Activated CD8-positive, alpha-beta memory T cell treated with anti-CD3 and anti-CD28 coated beads, Interleukin-2, amount 50 U/mL, for 24 hours (primary cell): ENCODE results near the gene NFE2L2.
"Not testable (repeated sequence)": the region's sequence is repeated elsewhere in the genome, so short reads cannot be mapped to it uniquely, and the experiment has no call there.

Experiments
- DNase-seq: peaks from one replicate; pipeline ENCODE4 v3.0.0-alpha.2; 2020; ENCODE audit errors: extremely low read depth

NFE2L2 gene

DNA sequence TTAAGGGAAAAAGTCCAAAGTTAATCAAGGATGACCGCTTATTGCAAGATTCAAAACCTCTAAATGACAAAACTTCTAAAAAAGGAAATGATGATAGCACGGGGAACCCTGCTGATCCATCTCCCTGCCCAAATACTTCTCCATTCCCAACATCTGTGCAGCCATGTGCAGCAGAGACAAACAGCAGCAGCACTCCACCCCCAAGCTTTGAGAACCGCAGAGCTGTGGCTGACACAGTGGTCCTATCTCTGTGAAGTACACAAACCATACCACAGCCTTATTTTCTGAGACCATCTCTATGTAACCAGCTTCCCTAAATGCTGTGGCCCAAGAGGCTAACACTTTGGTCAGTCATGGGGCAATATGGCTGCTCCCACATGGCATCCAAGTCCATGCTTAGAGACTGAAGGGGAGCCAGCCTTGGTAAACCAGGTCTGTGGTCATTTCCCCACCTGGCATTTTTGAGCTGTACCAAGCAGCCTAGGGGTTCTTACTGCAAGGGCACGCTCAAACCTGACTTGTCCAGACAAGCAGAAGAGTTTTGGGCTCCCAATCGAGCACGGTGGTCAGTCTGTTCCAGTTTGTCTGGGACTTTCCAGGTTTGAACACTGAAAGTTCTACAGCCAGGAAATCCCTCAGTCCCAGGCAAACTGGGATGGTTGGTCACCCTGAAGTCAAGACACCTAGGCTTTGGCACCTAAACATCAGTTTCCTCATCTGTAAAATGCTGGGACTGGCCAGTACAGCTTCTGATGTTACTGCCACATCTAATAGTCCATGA is 17.1 kb upstream of the NFE2L2 start:
- no peak for DNase-seq

DNA sequence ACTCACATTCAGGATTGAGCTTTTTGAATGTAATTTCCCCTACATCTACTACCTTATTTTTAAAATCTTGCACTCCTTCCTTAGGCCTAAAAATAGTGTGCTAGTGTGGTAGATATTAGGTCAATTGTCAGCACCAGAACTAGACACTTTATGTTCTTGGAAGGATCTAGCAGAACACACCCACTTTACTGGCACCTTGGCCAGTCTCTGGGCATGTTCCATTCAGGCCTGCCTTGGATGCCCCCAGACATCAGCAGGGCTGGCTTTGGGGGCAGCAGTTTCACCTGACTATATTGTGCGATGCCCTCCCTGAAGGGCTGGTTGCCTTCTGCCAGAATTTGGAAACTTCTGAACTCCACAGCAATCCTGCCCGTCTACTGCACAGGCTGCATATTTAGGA is 15.3 kb upstream of the NFE2L2 start:
- DNase-seq, result no peak

DNA sequence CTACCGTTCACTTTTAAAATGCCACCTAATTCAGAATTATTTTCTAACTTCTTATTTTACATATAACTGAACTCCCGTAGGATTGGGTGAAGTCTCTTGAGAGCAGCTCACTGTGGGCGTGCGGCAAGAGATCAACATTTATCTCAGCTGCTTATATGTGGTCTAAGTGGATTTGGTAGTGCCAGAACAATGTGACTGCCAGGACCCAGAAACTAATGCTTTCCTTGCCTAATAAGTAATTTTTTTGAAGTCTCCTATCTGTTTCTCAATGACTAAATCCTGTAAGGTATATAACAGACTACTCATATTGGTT is 11.2 kb upstream of the NFE2L2 start:
- no peak for DNase-seq

DNA sequence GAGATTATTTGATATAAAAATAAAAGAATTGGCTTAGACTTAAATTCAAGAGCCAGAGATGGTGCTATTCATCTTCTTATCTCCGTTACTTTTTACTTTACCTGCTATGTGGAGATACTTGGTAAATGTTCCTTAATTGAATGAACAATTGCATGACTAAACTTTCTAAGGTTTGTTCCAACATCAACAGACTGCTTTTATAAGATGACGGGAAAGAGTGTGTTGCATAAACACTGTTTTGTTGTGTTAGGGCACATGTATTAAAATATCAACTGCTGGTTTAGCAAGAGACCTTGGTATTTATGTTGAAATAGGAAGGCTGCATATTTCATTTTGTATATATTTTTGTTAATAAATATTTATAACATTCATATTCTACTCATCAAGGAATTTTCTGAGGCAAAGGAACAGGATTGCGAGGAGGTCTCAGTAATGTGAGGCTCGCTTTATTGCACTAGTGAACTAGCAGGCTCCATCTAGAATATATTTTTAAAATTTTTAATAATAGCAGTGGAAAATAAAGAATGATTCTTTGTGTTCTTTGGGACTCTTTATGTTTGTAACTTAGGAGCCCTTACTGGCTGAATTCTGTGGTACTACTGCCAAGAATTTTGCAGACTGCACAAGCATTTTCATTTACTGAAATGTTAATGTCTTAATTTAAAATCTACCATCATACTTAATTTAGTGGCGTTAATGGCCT is 10.7 kb upstream of the NFE2L2 start:
- no peak for DNase-seq

DNA sequence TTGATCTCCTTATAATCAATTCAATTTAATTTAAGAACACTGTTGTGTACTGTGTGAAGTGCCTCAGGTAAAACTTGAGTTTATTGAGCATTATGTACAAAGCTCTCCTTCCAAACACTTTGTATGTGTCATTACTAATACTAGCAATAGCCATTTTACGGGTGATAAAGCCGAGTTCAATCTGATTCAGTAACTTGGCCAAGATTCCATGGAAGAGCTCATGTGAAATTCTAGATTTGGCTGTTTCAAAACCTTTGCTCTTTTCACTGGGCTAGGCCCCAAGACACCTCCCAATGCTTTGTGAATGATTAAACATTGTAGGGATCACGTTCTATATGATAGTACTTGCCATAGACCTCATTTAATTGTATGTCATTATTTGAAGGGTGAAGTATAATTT is 8.9 kb upstream of the NFE2L2 start:
- no peak for DNase-seq

DNA sequence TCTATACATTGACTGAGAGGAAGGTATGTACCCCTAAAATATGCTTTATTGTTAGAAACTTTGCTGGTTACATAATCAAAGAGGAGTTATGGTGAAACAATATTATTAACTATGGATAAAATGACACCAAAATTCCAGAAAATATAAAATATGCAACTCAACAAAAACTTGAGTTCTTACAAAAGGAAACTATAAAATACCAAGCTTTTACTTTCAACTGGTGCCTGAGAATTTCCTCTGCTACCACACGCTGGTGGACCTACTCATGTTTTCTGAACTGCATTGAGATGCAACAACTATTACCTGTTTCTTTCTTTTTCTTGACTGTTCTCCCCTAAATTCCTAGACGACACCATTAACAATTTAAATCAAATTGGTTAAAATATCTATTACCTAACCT is 8.2 kb upstream of the NFE2L2 start:
- DNase-seq, result no peak

DNA sequence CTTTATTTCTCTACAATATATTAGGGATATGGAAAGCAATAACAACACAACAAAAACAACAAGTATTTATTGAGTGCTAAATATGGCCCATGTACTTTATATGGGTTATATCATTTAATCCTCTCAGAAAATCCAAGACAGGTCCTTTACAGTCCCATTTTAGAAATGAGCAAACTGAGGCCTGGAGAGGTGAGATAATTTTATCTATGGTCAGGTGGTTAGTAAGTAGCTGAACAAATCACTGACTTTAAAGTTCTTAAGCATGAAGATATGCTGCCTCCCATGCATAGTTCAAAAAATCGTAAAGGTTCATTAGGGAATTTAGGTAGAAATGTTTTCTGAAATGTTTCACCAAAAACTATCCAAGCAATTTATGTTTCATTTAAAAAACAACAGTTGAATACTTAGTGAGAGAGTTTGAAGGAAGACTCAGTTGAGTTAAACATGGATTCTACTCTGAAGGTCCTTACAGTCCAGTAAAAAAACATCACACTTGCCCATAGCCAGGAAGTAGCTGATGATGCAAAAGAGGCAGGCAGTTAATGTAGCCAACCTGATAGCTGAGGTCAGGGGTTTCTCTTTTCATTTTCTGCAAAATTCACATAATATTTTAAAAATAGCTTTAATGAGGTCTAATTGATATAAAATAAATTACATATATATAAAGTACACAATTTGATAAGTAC is 7.6 kb upstream of the NFE2L2 start:
- DNase-seq, result no peak

DNA sequence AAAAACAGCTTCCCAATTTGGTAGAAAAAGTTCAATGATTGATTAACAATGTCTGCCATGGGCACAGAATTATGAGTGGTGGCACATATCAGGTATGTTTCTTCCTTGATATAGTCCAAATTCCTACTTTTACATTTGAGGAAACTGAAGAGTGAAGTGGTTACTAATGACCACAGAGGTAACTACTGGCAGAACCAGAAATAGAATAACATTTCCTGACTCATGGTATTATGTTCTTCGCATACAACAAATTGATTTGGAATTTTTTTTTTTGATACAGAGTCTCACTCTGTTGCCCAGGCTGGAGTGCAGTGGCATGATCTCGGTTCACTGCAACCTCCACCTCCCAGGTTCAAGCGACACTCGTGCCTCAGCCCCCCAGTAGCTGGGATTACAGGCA is 6.0 kb upstream of the NFE2L2 start:
- DNase-seq, result no peak

DNA sequence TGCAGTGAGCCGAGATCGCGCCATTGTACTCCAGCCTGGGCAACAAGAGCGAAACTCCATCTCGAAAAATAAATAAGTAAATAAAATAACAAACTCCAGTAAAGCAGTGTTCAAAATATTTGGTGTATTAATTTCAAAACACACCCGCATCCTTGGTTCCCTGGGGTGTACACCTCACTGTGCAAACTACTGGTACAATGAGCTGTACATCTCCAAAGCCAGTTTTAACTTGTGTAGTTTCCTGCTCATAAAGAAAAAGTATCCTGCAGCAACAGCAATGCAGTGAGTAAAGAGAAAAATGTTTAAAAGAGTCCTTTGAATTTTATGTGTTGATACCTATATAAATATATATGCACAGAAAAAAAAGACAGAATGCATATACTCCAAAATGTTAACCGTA is 4.4 kb upstream of the NFE2L2 start:
- no peak for DNase-seq

DNA sequence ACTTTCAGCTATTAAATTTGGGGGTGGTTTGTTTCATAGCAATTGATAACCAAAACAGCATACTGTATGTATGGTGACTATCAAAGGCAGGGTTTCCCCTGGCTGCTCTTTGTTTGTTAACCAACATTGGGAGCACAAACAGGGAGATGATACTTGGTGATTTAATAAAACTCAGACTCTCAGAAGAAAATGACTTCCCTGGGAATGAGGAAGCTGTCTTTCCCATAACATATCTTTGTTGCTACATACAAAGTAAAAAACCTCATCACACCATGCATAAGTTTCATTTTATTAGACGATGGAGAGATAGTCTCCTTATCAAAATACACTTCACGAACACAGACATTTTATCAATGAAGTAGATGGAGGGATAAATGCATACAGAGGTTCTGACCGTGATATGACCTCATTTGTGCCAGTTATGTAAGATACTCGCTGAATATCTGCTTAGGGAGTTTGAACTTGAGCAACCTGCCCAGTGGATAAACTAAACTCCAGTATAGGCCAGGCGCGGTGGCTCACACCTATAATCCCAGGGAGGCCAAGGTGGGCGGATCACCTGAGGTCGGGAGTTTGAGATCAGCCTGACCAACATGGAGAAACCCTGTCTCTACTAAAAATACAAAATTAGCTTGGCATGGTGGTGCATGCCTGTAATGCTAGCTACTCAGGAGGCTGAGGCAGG is 3.8 kb upstream of the NFE2L2 start:
- no peak for DNase-seq

DNA sequence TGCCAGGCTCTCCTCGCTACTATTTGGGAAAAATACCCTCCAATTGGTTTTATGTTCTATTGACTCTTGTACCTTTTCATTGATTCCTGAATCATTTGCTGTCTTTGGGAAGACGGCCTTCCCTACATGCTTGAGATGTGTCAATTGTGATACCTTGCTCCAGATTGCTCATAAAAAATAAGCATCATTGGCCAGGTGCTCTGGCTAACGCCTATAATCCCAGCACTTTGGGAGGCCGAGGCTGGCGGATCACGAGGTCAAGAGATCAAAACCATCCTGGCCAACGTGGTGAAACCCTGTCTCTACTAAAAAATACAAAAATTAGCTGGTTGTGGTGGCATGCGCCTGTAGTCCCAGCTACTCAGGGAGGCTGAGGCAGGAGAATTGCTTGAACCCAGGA is 2.4 kb upstream of the NFE2L2 start:
- not testable (repeated sequence) for DNase-seq

DNA sequence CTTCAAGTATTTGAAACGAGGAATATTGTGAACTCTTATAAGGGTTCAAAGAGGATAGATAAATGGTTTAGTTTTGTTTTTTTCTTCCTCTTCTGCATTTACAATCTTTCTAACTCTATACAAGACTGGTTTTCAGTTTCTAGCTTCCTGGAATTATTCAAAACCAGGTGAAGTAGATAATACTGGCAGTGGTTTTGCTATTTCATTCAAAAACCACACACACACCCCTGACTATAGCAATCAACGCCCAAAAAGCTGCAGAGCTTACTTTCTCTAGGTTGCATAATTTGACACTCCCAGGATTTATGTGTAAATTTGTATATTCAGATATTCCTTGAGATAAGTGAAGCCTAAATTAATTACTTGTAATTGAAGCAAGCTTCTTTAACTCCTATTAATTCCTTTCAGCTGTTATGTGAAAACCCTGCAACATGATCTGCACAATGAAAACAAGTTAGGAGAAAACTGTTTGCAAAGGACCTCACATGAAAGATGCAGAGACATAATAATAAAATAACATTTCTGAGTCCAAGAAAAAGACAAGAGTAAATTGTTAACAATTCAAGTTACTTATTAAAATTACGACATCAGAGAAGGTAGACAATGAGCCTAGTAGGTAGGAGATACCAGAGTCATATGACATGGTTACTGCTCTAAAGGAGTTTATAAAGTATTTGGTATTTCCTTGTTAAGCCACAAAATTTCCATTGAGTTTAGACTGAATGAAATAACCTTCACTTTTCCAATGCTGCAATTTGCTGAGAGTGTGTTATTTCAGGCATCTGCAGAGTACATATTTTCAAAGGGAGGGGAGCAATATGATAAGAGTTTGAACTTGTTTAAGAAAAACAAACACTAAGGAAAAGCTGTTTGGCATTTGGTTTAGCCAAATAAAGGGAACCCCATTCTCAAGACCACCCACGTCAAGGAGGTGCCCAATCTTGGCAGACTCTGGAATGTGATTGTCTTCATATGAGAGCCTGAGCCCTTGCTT is 1.6 kb upstream of the NFE2L2 start:
- no peak for DNase-seq

DNA sequence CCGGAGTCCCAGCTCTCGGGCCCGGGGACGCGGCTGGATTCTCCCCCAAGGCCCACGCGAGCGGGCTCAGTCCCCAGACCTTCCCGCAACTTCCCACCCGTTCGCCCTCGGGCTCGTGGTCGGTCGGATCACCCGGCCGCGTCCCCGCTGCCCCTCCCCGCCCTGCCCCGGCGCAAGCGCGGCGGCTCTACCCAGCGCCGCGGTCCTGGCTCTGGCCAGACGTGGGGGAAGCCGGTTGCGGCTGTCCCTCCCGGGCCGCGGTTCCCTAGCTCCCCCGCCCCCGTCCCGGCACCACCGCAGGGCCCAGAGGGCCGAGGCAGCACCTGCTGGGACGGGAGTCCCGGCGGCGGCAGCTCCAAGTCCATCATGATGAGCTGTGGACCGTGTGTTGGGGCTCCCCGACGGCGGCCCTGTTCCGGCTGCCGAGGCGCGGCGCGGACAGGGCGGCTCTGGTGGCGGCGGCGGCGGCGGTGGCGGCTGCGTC is 276 bp downstream of the NFE2L2 start:
- DNase-seq, result no peak

DNA sequence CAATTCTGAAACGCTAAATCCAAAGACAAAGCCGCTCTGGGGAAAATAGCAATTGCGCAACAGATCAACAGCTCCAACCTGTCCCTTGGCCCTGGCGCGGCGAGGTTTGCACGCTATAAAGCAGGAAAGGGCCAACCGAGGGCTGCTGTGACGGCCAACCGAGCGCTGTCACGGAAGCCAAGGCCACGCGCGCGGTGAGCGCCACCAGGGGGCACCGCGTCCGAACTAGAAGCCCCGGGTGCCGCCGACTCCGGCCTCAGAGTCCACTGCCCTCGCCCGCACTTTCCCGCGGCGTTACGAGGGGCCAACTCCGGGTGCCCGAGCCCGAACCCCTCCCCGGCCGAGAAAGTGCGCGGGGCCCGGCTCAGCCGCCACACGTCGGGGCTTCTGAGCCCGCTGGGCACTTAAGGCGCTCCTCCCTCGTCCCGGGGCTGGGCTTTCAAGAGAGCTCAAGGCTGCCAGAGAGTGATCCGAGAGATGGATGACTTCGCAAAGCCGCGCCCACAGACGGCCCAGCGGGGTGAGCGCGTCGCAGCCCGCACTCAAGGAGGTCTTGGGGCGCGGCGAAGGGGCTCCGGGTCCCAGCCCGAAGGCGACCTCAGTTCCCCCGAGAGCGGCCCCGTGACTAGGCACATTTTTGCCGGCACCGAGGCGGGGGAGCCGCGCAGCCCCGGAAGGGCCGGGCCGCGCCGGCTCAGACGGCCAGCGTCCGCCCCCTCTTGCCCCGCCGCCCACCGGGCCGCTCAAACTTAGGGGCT is 897 bp downstream of the NFE2L2 start:
- DNase-seq, result peak; percentile 80

DNA sequence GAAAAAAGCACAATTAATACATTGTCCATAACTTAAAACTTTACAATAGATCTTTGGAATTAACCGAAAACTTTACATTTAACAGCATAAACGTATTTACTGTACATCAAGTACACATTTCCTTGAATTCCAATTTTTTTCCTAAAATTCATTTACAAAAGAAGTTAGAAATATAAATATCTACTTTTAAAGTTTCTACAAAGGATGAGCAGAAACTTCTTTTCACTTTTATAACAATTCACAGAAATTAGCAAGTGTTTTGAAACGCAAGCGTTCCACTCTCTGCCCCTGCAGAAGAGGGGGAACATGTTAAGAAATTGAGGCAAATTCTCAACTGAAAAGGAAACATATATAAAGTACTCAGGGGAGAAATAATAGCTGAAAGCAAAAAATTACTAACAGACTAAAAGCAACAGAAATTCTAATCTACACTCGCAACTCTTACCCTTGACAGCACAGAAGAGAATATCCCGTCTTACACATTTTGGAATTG is 1.5 kb downstream of the NFE2L2 start:
- DNase-seq, result no peak

DNA sequence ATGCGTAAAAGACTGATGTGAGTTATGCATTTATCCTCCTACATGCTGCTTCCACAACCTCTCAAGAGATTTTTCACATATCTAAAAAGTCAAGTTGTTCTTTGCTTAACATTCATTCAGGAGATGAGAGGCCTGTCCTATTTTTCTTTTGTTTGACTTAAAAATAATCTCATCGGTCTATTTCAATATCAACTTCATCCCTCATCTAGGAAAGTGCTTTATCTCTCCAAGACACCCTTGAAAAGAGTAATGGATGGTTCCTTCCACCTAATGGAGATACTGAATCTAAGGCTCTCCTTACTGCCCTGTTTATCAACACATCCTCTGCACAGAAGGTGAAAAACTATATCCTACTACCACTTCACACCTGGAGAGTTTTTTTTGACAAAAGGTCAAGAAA is 2.4 kb downstream of the NFE2L2 start:
- DNase-seq, result no peak

DNA sequence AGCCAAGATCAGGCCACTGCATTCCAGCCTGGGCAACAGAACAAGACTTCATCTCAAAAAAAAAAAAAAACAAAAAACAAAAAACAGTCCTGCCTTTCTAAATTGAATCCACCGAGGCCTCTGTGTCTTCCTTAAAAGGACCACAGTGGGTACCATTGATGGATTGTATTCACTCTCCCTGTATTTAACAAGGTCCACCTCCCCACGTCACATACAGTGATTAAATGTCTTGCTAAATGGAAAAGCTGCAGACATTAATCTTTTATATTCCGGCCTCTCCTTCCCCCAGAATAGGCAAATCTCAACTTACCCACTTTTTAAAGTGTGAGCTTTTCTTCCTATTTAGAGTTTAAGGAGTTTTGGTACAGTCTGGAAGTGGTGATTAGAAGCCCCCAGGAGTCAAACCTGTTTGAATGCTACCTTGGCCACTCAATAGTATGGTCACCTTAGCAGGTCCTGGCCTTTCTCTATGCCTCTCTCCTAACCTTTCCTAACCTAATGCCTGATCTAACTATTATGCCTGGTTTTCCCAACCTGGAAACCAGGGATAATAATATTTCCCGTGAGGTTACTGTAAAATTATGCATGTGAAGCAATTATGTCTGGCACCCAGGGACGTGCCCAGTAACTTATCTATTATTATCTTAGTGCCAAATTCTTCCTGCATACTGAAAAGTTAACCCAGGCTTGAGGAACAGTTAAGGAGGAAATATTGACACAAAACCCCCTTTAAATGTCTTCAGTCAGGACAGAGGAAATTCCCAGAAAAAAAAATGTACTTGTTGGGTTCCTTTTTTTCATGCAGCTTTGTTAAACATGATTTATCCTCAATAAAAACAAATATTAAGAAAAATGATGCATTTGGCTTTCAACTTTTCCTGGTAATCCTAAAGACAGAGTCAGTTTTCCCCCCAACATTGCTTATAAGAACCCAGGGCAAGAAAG is 3.1 kb downstream of the NFE2L2 start:
- no peak for DNase-seq

DNA sequence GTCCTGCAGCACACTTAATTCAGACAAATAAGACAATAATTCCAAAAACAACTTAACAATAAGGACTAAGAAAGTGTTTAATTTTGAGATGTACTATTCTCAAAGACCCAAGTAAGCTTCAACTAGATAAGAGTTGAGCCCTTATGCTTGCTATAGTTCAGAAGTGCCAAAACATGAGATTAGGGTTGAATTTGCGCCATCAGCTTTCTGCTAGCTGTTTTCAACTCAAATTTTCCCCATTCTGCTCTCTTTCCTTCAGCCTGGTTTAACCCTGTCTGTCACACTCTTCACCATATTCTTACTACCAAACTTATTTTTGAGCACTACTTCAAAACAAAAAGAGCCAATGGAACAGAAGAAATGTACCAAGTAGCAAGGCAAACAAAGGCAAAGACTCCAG is 4.1 kb downstream of the NFE2L2 start:
- no peak for DNase-seq

DNA sequence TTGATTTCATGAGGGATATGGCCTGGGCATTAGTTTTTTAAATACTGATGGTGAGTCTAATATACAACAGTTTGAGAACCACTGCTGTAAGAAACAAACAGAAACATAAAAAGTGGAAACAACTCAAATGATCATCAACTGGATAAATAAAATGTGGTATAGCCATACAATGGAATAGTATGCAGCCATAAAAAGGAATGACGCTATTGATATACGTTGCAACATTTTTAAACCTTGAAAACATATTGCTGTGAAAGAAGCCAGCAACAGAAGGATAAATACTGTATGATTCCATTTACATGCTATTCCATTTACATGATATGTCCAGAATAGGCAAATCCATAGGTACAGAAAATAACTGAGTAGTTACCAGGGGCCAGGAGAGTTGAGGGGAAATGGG is 6.5 kb downstream of the NFE2L2 start:
- DNase-seq, result no peak
